ENCODE measurements around the gene SLC5A6.
A peak's percentile ranks its signal among the peaks of the same experiment; 100 is the strongest.

The SLC5A6 gene

DNA sequence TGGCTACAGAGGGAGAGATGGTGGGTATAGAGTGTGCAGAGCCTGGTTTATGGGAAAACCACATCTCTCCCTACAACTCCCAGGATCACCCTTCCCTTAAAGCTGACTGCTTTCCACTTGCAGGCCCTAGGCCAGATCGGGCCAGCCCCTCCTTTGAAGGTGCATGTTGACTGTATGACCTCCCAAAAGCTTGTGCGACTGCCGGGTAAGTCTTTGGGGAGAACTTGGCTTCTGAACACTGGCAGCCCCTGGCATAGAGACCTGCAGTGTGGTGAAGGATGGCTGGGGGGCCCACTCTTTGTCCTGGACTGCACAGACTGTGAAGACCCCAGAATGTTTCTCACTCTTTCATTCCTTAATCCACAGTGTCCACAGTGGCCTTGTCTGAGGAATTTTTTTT lies 24.6 kb upstream of the SLC5A6 start:
- DNase-seq (ENCODE audit: low read depth) = no peak

DNA sequence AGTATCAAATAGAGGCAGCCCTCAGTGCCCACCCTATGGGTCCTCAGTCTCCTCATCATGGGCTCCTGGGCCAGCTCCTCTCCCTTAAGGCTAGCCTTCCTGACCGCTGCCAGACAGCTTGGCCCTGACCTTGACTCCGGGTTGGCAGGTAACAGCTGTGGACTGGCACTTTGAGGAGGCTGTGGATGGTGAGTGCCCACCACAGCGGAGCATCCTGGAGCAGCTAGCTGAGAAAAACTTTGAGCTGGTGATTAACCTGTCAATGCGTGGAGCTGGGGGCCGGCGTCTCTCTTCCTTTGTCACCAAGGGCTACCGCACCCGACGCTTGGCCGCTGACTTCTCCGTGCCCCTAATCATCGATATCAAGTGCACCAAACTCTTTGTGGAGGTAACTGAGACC lies 24.1 kb upstream of the SLC5A6 start:
- no peak for DNase-seq (ENCODE audit: low read depth)

DNA sequence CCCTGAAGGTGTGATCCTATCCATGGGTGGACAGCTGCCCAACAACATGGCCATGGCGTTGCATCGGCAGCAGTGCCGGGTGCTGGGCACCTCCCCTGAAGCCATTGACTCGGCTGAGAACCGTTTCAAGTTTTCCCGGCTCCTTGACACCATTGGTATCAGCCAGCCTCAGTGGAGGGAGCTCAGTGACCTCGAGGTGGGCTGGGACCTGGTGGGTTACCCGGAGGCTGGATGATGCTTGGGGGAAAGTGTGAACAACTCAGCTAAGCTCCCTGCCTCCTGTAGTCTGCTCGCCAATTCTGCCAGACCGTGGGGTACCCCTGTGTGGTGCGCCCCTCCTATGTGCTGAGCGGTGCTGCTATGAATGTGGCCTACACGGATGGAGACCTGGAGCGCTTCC lies 21.3 kb upstream of the SLC5A6 start:
- DNase-seq (ENCODE audit: low read depth) = no peak

DNA sequence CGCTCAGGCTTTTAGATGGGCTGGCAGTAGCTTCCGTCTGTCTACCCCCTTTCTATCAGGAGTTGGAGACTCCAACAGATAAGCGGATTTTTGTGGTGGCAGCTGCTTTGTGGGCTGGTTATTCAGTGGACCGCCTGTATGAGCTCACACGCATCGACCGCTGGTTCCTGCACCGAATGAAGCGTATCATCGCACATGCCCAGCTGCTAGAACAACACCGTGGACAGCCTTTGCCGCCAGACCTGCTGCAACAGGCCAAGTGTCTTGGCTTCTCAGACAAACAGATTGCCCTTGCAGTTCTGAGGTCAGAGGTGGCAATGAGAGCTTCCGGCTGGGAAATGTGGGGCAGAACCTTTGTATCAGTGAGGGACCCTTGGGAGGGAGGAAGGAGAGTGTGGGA lies 19.9 kb upstream of the SLC5A6 start:
- DNase-seq (ENCODE audit: low read depth) = no peak

DNA sequence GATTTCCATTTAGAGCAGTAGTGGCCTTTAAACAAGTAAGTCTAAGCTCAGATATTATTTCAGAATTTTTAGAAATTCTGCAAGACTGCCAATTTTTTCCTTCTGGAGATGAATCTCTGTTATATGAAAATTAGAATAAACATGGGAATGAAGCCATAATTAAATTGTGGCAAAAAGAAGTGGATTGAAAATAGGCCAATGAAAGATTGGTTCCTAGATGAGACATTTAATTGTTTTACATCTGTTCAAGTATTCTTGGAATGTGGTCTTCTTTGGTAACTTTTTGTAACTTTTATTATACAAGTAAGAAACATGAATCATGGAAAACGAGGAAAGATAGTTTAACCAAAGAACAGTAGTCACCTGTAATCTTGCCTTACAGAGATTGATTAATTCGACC lies 15.4 kb upstream of the SLC5A6 start:
- no peak for DNase-seq (ENCODE audit: low read depth)

DNA sequence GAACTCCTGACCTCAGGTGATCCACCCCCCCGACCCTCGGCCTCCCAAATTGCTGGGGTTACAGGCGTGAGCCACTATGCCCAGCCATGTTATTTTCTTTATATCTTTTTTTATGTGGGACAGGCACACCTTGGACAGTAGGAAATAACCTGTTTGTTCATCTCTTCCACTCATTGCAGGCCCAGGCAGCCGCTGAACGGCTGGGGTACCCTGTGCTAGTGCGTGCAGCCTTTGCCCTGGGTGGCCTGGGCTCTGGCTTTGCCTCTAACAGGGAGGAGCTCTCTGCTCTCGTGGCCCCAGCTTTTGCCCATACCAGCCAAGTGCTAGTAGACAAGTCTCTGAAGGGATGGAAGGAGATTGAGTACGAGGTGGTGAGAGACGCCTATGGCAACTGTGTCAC lies 13.5 kb upstream of the SLC5A6 start:
- DNase-seq (ENCODE audit: low read depth) = no peak

DNA sequence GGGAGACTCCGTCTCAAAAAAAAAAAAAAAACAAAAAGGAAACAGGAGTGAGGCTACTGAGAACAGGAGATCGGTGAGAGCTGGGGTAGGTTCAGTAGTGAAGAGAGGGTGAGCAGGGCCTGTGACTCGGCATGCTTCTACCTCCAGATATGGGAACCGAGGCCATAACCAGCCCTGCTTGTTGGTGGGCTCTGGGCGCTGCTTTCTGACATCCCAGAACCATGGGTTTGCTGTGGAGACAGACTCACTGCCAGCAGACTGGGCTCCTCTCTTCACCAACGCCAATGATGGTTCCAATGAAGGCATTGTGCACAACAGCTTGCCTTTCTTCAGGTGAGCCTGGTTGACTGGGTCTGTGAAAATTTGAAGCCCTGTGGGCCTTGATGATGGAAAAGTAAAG lies 11.3 kb upstream of the SLC5A6 start:
- no peak for DNase-seq (ENCODE audit: low read depth)

DNA sequence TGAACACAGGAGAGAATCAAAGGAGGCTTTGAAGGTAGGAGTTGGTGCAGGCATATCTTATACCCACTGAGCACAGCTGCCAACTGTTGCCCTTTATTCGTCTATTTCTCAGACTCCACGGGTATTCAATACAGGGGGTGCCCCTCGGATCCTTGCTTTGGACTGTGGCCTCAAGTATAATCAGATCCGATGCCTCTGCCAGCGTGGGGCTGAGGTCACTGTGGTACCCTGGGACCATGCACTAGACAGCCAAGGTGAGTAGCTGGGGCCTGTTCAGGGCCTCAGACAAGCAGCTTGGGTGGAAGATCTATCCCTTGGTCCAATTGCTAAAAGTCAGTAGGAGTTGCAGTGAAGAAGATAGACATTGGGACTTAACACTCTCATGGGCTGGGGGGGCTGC lies 10.3 kb upstream of the SLC5A6 start:
- DNase-seq (ENCODE audit: low read depth) = no peak

DNA sequence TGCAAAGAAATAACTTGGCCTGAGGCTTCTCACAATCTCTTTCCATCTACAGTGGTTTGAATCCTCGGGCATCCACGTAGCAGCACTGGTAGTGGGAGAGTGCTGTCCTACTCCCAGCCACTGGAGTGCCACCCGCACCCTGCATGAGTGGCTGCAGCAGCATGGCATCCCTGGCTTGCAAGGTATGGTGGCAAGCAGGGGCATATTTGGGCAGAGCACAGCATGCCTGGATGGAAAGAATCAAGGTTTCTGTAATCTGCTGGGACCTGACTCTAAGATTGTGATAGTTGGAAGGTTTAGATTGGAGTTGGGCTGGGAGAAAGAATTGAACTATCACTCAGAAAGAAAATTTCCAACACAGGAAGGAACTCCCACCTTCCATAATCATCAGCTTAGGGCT lies 9.1 kb upstream of the SLC5A6 start:
- no peak for DNase-seq (ENCODE audit: low read depth)

DNA sequence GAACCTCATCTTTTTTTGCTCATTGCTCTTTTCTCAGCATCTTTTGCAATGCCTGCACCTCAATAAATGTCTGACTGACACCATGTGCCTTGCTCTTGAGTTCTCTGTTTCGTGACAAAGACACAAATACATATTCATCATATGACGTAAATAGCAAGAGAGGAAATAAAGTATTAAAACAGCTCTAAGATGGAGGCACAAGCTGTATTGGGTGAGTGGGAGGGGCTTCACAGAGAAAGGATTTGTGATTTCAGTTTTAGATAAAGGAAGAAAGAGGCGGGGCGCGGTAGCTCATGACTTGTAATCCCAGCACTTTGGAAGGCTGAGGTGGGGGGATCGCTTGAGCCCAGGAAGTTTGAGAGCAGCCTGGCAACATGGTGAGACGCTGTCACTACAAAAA lies 8.0 kb upstream of the SLC5A6 start:
- DNase-seq (ENCODE audit: low read depth) = no peak

DNA sequence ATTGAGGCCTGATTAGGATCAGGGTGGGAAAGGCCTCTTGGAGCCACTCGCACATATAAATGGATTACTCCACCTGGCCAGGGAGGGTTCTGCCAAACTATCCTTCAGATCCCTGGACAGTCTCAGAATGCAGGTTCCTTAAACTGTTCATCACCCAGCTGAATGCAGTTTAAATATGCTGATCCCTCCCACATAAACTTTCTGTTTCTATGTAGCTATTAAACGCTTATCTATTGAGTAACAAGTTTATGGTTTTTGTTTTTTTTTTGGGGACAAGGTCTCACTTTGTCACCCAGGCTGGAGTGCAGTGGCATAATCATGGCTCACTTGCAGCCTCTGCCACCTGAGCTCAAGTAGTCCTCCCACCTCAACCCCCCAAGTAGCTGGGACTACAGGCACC lies 7.0 kb upstream of the SLC5A6 start:
- no peak for DNase-seq (ENCODE audit: low read depth)

DNA sequence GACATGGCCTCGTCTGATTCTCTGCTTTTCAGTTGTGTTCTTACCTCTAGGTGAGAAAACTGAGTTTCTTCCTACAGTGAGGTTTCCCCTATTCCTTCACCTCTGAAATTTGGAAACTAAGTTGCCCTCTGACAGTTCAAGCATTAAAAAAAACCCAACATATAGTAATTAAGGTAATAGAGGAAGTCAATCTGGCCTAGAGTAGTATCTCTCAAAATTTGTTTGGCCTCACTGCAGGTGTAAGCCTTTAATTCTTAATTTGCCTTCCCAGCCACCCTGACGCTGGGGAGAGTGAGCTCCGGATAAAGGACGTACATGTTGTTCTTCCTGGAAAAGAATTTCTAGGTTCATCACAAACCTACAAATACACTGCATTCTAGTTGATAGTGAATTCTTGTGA lies 6.5 kb upstream of the SLC5A6 start:
- no peak for DNase-seq (ENCODE audit: low read depth)

DNA sequence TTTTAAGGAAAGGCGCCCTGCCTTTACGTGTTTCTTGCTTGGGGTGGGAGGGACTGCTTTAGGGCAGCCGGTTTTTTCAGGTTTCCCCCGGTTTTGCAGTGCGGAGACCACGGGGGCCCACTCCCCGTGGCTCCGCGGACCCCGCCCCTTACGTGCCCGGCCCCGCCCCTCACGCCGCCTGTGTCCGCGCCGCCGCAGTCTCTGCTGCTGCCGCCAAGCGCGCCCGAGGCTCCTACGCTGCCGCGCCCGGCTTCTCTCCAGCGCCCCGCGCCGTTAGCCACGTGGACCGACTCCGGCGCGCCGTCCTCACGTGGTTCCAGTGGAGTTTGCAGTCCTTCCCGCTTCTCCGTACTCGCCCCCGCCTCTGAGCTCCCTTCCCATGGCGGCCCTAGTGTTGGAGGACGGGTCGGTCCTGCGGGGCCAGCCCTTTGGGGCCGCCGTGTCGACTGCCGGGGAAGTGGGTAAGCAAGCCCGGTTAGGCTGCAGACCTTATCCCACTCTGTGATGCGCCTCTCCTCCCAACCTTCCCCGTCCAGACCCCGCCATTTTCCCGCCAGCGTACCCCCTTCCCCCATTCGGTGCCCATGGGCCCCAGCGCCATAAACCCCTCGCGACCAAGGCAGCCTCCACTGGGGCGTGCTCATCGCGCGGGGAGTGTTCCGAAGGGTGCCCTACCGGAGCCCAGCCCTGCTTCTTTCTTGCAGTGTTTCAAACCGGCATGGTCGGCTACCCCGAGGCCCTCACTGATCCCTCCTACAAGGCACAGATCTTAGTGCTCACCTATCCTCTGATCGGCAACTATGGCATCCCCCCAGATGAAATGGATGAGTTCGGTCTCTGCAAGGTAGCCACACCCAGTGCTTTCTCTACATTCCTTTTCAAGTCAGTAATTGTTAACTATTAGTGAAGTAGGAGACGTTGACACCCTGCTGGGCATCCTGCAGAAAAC lies 5.4 kb upstream of the SLC5A6 start, which contains the start of gene CAD:
Gene CAD (plus strand): TSS at position 197 of the 949 bp plus-strand sequence. CDS start 183 bp downstream, at position 380.
- DNase-seq (ENCODE audit: low read depth) = peak; percentile 87

DNA sequence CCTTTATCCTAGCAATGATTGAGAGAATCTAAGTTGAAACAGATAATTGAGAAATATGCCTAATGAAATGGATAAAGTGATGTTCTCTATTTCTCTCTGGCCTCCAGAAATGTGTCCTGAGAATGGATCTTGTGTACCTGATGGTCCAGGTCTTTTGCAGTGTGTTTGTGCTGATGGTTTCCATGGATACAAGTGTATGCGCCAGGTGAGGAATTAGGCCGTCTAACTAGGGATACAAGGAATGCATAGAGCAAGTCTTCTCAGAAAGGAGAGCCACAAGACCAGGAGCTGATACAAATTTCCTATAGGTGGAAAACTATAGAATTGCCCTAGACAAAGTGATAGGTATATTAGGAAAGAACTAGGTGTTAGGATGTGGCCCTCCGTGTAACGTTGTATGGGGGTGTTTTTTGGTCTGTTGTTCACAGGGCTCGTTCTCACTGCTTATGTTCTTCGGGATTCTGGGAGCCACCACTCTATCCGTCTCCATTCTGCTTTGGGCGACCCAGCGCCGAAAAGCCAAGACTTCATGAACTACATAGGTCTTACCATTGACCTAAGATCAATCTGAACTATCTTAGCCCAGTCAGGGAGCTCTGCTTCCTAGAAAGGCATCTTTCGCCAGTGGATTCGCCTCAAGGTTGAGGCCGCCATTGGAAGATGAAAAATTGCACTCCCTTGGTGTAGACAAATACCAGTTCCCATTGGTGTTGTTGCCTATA lies 4.5 kb upstream of the SLC5A6 start:
- no peak for DNase-seq (ENCODE audit: low read depth)

DNA sequence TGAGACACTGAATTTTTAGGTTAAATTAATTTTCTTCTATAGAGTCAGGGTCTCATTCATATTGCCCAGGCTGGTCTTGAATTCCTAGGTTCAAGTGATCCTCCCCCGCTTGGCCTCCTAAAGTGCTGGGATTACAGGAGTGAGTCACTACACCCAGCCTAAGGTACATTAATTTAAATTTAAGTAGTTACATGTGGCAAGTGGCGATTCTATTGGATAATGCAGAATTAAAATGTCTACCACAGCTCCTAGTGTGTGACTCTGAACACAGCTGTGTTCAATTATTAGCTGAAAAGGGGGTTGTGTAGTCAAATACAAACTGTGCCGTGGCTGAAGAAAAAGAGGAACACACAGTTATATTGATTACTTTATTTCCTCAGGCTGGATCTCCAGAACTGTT lies 2.9 kb upstream of the SLC5A6 start:
- DNase-seq (ENCODE audit: low read depth) = no peak

DNA sequence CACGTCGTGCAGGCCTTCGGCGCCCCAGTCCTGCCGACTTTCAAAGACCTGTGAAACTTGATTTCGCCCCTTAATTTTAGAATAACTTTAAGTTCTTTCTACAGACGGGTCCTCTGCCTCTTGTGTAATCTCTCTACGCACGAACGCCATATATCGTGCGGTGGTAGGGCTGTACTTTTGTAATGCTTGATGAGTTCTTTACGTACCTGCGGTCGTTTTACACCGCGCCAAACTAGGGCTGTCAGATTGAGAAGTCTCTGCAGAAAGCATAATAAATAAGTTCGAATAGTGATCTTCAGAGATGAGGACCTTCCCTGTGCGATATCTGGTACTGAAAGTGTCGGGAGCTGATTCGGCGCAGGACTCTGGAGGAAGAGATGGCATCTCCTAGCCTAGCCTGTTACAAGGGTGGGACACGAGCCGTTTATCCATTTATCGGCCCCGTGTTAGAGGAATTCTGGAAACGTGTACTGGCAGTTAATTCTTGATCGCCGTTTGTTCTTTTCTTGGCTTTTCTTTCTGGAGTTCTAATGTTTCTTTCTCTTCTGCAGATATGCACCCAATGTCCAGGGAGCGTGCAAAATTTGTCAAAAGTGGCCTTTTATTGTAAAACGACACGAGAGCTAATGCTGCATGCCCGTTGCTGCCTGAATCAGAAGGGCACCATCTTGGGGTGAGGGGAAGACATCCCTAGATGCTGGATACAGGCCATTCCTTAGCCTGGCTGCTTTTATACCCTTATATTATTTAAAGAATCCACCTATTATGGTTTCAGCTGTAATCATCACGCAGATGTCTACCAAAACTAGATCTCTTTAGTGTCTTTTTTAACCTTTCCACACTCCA lies 781 bp upstream of the SLC5A6 start:
- DNase-seq (ENCODE audit: low read depth) = no peak

DNA sequence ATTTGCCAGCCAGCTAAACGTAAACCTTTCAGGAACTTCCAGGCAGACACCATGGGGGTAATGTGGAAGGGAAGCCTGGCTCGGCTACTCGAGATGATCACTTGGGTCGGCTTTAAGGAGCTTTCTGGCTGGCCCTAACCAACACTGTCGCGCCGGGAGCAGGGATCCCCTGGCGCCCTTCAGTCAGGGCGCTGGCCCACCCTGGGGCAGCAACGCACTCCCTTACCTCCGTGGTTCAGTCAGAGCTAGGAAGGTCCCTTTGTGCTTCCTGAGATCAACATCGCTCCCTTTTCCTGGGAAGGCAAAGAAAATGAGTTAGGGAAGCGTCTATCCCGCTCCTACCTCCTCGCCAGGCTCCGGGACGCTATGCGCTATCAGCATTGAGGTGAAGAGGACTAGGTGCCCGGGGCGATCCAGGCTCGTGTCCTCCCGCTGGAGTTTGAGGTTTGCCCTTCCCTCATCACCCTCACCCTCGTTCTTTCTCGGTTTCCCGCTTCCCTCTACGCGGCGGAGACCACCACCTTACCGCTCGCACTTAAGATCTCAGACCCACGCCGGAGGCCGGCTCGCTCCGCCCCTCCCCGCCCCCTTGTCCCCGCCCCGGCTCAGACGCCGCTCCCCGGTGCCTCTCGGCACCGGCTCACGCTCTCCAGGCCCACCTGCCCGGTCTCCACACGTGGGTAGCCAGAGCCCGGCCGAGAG lies 676 bp downstream of the SLC5A6 start:
- DNase-seq (ENCODE audit: low read depth) = peak; percentile 66

DNA sequence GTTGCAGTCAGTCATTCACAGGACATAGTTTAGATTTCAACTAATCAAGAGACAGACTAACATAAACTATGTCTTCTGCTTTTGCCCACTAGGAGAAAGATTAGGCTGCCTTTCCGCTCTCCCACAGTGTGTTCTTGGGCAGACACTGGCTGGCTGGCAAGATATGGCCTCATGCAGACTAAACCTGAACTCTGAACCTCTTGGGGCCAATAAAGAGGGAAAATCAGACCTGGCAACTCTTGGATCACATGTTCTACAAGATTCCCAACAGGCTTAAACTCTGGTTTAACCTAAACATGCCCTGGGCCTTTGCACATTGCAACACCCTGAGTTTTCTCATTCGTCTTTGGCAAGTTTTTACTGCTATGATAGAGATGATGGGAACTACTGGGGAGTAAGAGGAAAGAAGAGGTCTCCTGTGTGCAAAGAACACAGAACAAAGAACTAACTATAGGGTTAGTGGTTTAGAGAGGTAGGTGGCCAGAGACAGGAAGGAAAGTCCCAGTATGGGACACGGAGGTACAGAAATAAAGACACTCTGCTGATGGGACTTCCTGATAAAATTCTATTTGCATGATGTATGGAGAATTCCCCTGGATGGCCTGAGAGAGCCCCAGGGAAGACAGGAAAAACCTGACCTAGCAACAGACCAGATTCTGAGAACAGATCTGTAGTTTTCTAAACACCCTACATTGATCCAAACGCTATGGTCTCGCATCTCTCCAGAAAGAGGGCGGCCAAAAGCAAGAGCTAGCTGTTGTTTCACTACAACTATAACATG lies 2.3 kb downstream of the SLC5A6 start:
- no peak for DNase-seq (ENCODE audit: low read depth)

DNA sequence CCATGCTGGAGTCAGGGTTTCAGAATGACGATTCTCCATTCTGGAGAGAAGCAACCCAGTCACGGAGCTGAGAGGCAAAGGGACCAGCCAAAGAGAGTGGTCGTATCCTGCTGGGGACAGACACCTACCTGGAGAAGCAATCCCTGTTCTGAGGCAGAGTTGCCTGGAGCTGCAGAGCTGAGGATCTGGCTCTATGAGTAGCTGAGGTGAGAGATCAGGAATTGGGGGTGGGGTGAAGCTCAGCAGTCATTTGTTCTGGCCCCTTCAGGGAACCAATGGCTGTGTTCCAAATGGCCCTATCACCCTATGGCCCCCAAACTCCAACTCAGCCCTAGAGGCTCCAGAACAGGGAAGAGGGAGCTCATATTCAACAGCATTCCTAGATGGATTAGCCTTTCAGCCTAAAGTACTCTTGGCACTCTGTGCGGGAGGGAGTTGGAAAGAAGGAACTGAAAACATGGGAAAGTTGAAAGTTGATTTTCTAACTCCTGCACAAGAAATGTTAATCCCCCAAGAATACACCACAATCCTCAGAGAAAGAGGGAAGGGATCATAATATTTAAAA lies 3.5 kb downstream of the SLC5A6 start:
- no peak for DNase-seq (ENCODE audit: low read depth)

DNA sequence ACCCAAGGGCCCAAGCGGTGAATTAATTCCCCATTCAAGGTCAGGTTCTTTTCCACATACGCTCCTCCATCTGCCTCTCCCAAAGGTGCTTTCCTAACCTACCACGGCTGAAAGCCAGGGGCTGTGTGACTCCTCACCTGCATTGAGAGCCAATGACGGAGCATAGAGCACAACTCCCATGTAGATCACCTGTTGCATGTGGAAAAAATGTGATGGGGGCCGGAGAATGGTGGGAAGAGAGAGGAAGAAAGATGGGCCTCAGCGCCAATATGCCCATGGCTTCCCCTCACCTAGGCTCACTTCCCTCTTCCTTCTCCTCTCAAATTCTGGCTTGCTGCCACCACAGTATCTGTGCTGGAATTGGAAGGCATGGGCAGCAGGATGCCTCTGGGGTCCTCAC lies 5.7 kb downstream of the SLC5A6 start:
- DNase-seq (ENCODE audit: low read depth) = no peak

DNA sequence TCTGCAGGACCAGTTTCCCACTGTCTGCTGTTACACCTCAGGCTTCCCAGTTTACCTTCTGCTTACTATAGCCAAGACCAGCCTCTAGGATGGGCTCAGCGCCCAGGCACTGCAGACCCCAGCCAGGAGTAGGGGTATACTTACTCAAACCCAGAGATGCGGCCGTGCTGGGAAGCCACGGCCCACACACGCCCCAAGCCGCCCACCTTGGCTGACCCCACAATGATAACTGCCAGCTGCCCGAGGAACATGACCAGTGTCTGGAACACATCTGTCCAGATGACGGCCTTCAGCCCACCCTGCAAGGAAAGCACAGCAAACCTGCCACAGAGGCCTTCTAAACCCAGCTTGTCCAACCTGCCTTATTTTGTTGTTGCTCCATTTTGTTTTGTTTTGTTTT lies 6.9 kb downstream of the SLC5A6 start:
- DNase-seq (ENCODE audit: low read depth) = no peak
